HCT116 (cell line): ENCODE data around the gene TSSK2. TPM values are rescaled to one million over a fixed set of nuclear protein-coding genes. Genes with fewer than 3 reads are reported as not detected.

Experiments
- ATAC-seq: fragments of 200-7000 bp; cut with Tn5 transposase; 2 replicates; pipeline ENCODE4 v1.9.1; 2020; ENCODE audit warnings: mild to moderate bottlenecking, moderate library complexity
- BruUV-seq: library from RNA; stranded (reverse); fragments of 400-500 nt; replicated peaks from 2 replicates; lab custom pipeline; 2021; lab: Mats Ljungman, UMichigan
- CTCF ChIA-PET: fragments of 300-600 bp; sonication (Branson Sonifier 250); formaldehyde crosslinking; loops from one replicate; lab custom pipeline; 2021; ENCODE audit warnings: antibody characterized with exemption; lab: Charles Lee
- POLR2A ChIA-PET: fragments of 300-600, 350-600 bp; sonication (Branson Sonifier 250); formaldehyde crosslinking; loops from one replicate; lab custom pipeline; 2021; ENCODE audit warnings: antibody characterized with exemption; lab: Charles Lee
- RAD21 ChIA-PET, 2 experiments: fragments of 300-600 bp; sonication (Branson Sonifier 250); formaldehyde crosslinking; loops; one replicate each; lab custom pipeline; 2023; ENCODE audit warnings: low total read pairs in 2 of 2; ENCODE audit not compliant: uncharacterized antibody in 2 of 2, unreplicated experiment in 2 of 2, low non-redundant PET in 1 of 2; lab: Charles Lee
- DNase-seq: peaks from one replicate; pipeline ENCODE4 v3.0.0-alpha.2; 2010; ENCODE audit warnings: low read depth, low spot score
- H2AFZ ChIP-seq: fragments of 200-600 bp; shearing (Covaris generic), sonication (generic); 2 replicates; pipeline ENCODE4 v1.6.1; 2017; ENCODE audit warnings: low read depth, mixed run types, mixed read lengths, antibody characterized with exemption, low read length; ENCODE audit not compliant: poor library complexity, severe bottlenecking
- H3K27ac ChIP-seq: 2 replicates; pipeline ENCODE4 v1.5.1; 2012; ENCODE audit warnings: low read depth, low read length
- H3K27me3 ChIP-seq: fragments of 200-600 bp; sonication (generic); 2 replicates; pipeline ENCODE4 v1.6.1; 2016; ENCODE audit warnings: mixed run types, low read length, mixed read lengths; ENCODE audit not compliant: insufficient read depth
- H3K36me3 ChIP-seq, 2 experiments: fragments of 200-500 bp in 1 of 2; fragments of 200-600 bp in 1 of 2; sonication (Bioruptor generic) in 1 of 2; sonication (generic) in 1 of 2; 2 replicates each; pipeline versions ENCODE4 v1.5.1 to v1.6.1; 2014 to 2016; ENCODE audit warnings: low read length in 2 of 2, inconsistent platforms in 1 of 2, mixed read lengths in 1 of 2, mixed run types in 1 of 2; ENCODE audit not compliant: insufficient read depth in 2 of 2, control insufficient read depth in 1 of 2
- H3K4me1 ChIP-seq, 2 experiments: fragments of 200-600 bp in 1 of 2; sonication (generic) in 1 of 2; 2 replicates each; pipeline versions ENCODE4 v1.5.1 to v1.6.1; 2012 to 2017; ENCODE audit warnings: low read length in 2 of 2, inconsistent platforms in 1 of 2, mild to moderate bottlenecking in 1 of 2, mixed read lengths in 1 of 2, mixed run types in 1 of 2, moderate library complexity in 1 of 2; ENCODE audit not compliant: insufficient read depth in 2 of 2, control insufficient read depth in 1 of 2
- H3K4me2 ChIP-seq: fragments of 200-600 bp; sonication (generic); 2 replicates; pipeline ENCODE4 v1.6.1; 2017; ENCODE audit warnings: mixed run types, low read length, mixed read lengths
- H3K4me3 ChIP-seq, 2 experiments: fragments of 200-600 bp in 1 of 2; sonication (generic) in 1 of 2; replicated peaks in 1 of 2; 2 replicates each; pipeline ENCODE4 v1.5.1; 2011 to 2016; ENCODE audit warnings: low read length in 2 of 2, control low read depth in 1 of 2, low read depth in 1 of 2, mild to moderate bottlenecking in 1 of 2, mixed read lengths in 1 of 2, mixed run types in 1 of 2
- H3K79me2 ChIP-seq: fragments of 200-600 bp; sonication (generic); 2 replicates; pipeline ENCODE4 v1.6.1; 2017; ENCODE audit warnings: mild to moderate bottlenecking, mixed run types, low read length, moderate library complexity, mixed read lengths; ENCODE audit not compliant: insufficient read depth
- H3K9ac ChIP-seq: fragments of 200-600 bp; sonication (generic); 2 replicates; pipeline ENCODE4 v1.6.1; 2016; ENCODE audit warnings: low read length, mixed read lengths
- H3K9me2 ChIP-seq: fragments of 200-600 bp; sonication (generic), shearing (Covaris generic); 2 replicates; pipeline ENCODE4 v1.6.1; 2017; ENCODE audit warnings: mixed run types, mild to moderate bottlenecking, moderate library complexity; ENCODE audit not compliant: insufficient read depth
- H3K9me3 ChIP-seq, 2 experiments: fragments of 200-500 bp in 1 of 2; fragments of 200-600 bp in 1 of 2; sonication (Bioruptor generic) in 1 of 2; sonication (generic) in 1 of 2; 2 replicates each; pipeline ENCODE4 v1.6.1; 2014 to 2017; ENCODE audit warnings: low read length in 2 of 2, mixed read lengths in 2 of 2, inconsistent platforms in 1 of 2, low read depth in 1 of 2, mild to moderate bottlenecking in 1 of 2, mixed run types in 1 of 2, moderate library complexity in 1 of 2; ENCODE audit not compliant: control insufficient read depth in 1 of 2, insufficient read depth in 1 of 2
- H4K20me1 ChIP-seq: fragments of 200-600 bp; sonication (generic), shearing (Covaris generic); 2 replicates; pipeline ENCODE4 v1.6.1; 2017; ENCODE audit warnings: mixed run types, mild to moderate bottlenecking, moderate library complexity; ENCODE audit not compliant: insufficient read depth
- CEBPB ChIP-seq: IDR thresholded peaks from 2 replicates; pipeline ENCODE4 v1.6.1; 2012; ENCODE audit warnings: low read depth
- EGR1 ChIP-seq: IDR thresholded peaks from 2 replicates; pipeline ENCODE4 v1.6.1; 2012; ENCODE audit warnings: low read depth
- ELF1 ChIP-seq: IDR thresholded peaks from 2 replicates; pipeline ENCODE4 v1.6.1; 2012; ENCODE audit warnings: low read depth, borderline replicate concordance
- EZH2 ChIP-seq: fragments of 200-600 bp; sonication (generic); IDR thresholded peaks from 2 replicates; pipeline ENCODE4 v1.6.1; 2017; ENCODE audit warnings: antibody characterized with exemption, mixed run types
- EZH2phosphoT487 ChIP-seq: fragments of 200-600 bp; IDR thresholded peaks from 2 replicates; pipeline ENCODE4 v1.6.1; 2018; ENCODE audit warnings: antibody characterized with exemption, borderline replicate concordance
- FOSL1 ChIP-seq: IDR thresholded peaks from 2 replicates; pipeline ENCODE4 v1.6.1; 2012; ENCODE audit warnings: low read depth
- JUND ChIP-seq: IDR thresholded peaks from 2 replicates; pipeline ENCODE4 v1.6.1; 2012
- POLR2A ChIP-seq: IDR thresholded peaks from 2 replicates; pipeline ENCODE4 v1.7.0; 2011; ENCODE audit warnings: borderline replicate concordance; ENCODE audit not compliant: insufficient read depth, insufficient read length; ENCODE audit errors: extremely low read depth
- REST ChIP-seq: IDR thresholded peaks from 2 replicates; pipeline ENCODE4 v1.6.1; 2012; ENCODE audit warnings: low read depth
- SIN3A ChIP-seq: IDR thresholded peaks from 2 replicates; pipeline ENCODE4 v1.6.1; 2012; ENCODE audit warnings: low read depth
- SP1 ChIP-seq: IDR thresholded peaks from 2 replicates; pipeline ENCODE4 v1.6.1; 2012; ENCODE audit warnings: low read depth
- TCF7L2 ChIP-seq: IDR thresholded peaks from 2 replicates; pipeline ENCODE4 v1.7.0; 2011; ENCODE audit warnings: borderline replicate concordance, inconsistent platforms; ENCODE audit not compliant: insufficient read depth, insufficient read length; ENCODE audit errors: extremely low read depth
- ZBTB33 ChIP-seq: IDR thresholded peaks from 2 replicates; pipeline ENCODE4 v1.6.1; 2011; ENCODE audit warnings: mild to moderate bottlenecking, low read length, moderate library complexity; ENCODE audit not compliant: insufficient replicate concordance; ENCODE audit errors: extremely low read depth
- intact Hi-C: fragments of 100-400 bp; cut with micrococcal nuclease; formaldehyde crosslinking; loops from 2 replicates; pipeline ENCODE4 v1.10.0; 2022
- total RNA-seq: library from RNA; stranded (reverse); gene quantifications from one replicate; pipeline ENCODE4 v1.2.1, GENCODE V29; 2021; ENCODE audit not compliant: unreplicated experiment
- TF ChIP-seq, protein P1 (sequence below): IDR thresholded peaks from 2 replicates; pipeline ENCODE4 v1.6.1; 2012

TSSK2 gene
- total RNA-seq, 1 experiment from 2014 or later: not detected

- H3K27me3 ChIP-seq: no peaks in the 10 kb centered on the region
- H3K9me2 ChIP-seq: no peaks in the 10 kb centered on the region
- H3K4me2 ChIP-seq: no peak overlapping the region
- BruUV-seq: no TSS peak
- no peaks in the 10 kb centered on the region for H3K79me2 ChIP-seq
- RAD21 ChIA-PET: no interaction called here
- peaks cover 11 to 22% of the 10 kb centered on the region in 2 experiments; a peak in 3 of 4 replicates for H3K36me3 ChIP-seq
- no peaks in the 10 kb centered on the region for H3K4me1 ChIP-seq
- no peak overlapping the region for H3K9ac ChIP-seq
- ATAC-seq (no peak), DNase-seq (no peak)
- no peak overlapping the region for H3K4me3 ChIP-seq
- H2AFZ ChIP-seq: no peak overlapping the region
- TF ChIP-seq POLR2A (no peak), EZH2 (no peak), SP1 (no peak), ZBTB33 (no peak), EZH2phosphoT487 (no peak), EGR1 (no peak), SIN3A (no peak), FOSL1 (no peak)
- no peak overlapping the region for H3K27ac ChIP-seq
- H3K9me3 ChIP-seq: no peaks in the 10 kb centered on the region
- no peaks in the 10 kb centered on the region for H4K20me1 ChIP-seq
- intact Hi-C loops: no loop called here
- CTCF ChIA-PET: no interaction called here
- POLR2A ChIA-PET: no interaction called here
These were observed 3.2 kb downstream of the TSSK2 start for GRCh38 chr22:19134176-19134831.

- Histone ChIP-seq H3K36me3 (peaks cover 11 to 28% of the 10 kb centered on the region in 2 experiments; a peak in 3 of 4 replicates), H3K4me3 (no peak overlapping the region), H3K4me2 (no peak overlapping the region), H4K20me1 (no peaks in the 10 kb centered on the region), H3K9ac (no peak overlapping the region), H2AFZ (no peak overlapping the region), H3K9me3 (no peaks in the 10 kb centered on the region), H3K79me2 (no peaks in the 10 kb centered on the region), H3K9me2 (no peaks in the 10 kb centered on the region), H3K27me3 (no peaks in the 10 kb centered on the region), H3K27ac (no peak overlapping the region), H3K4me1 (no peaks in the 10 kb centered on the region)
- intact Hi-C loops: no loop called here
- CTCF ChIA-PET: no interaction called here
- RAD21 ChIA-PET: no interaction called here
- no TSS peak for BruUV-seq
- no peak for DNase-seq
- no peak for ATAC-seq
- POLR2A ChIA-PET: no interaction called here
- TF ChIP-seq SP1 (no peak), EGR1 (no peak), CEBPB (no peak), EZH2phosphoT487 (no peak), JUND (no peak), REST (no peak), EZH2 (no peak), POLR2A (no peak), ELF1 (no peak), TCF7L2 (no peak)
- TF ChIP-seq, protein P1, sequence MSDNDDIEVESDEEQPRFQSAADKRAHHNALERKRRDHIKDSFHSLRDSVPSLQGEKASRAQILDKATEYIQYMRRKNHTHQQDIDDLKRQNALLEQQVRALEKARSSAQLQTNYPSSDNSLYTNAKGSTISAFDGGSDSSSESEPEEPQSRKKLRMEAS: no peak
These were observed 3.8 kb downstream of the TSSK2 start for GRCh38 chr22:19134874-19135273.
